GM12892 (cell line): ENCODE measurements around the gene CFAP61.
"Not testable (repeated sequence)": the region's sequence is repeated elsewhere in the genome, so short reads cannot be mapped to it uniquely, and the experiment has no call there.

Source experiments
- DNase-seq: peaks from one replicate; pipeline ENCODE4 v3.0.0; 2011; ENCODE audit not compliant: insufficient read length
- FAIRE-seq: peaks from 2 replicates; lab custom pipeline; 2011; peaks lifted over from hg19 to GRCh38; lab: Jason Lieb, UNC
- POLR2A ChIP-seq: IDR thresholded peaks from 2 replicates; pipeline ENCODE4 v1.6.1; 2011; ENCODE audit warnings: low read depth, low read length, control low read depth
- POLR2AphosphoS5 ChIP-seq: IDR thresholded peaks from 2 replicates; pipeline ENCODE4 v1.6.1; 2011; ENCODE audit warnings: low read depth, low read length, control low read depth
- TAF1 ChIP-seq: IDR thresholded peaks from 2 replicates; pipeline ENCODE4 v1.6.1; 2011; ENCODE audit warnings: low read depth, mild to moderate bottlenecking, control low read depth, low read length, borderline replicate concordance

CFAP61 gene

DNA sequence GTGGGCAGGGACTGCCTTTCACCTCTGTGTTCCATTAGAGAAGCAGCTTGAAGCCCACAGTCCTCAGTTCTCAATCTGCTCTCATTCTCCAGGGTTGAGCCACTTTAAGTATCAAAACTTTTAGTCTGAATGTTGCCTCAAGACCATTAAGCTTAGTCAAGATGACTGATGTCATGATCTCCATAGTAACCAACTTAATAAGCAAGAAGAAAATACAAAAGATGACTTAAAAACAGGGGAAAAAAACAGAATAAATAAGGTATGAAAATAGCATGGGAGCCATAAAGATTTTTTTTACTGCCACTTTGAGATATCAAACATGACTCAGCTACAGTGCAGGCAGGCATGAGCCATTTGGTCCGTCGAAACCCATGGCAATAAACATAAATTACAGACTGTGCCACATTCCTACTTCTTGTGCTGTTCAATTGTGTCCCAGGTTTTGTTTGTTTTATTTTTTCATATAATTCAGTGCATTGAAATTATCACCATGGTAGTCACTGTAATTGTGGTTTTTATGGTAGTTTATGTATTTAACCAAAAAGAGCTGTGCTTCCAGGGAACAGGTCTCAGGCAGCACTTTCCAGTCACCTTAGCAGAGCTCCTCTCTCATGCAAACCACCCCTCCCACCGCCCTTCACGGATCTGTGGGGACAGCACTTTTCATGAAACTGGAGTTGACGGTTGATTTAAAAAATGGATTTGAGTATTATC lies 159.1 kb downstream of the CFAP61 start:
- TF ChIP-seq POLR2AphosphoS5 = no peak
- no peak for TF ChIP-seq POLR2A
- TF ChIP-seq TAF1 = no peak
- no peak for FAIRE-seq
- DNase-seq = no peak

GRCh38 chr20:20211988-20212518 lies 159.7 kb downstream of the CFAP61 start:
- DNase-seq = no peak
- TF ChIP-seq POLR2A (no peak), TAF1 (no peak), POLR2AphosphoS5 (no peak)
- FAIRE-seq = no peak

DNA sequence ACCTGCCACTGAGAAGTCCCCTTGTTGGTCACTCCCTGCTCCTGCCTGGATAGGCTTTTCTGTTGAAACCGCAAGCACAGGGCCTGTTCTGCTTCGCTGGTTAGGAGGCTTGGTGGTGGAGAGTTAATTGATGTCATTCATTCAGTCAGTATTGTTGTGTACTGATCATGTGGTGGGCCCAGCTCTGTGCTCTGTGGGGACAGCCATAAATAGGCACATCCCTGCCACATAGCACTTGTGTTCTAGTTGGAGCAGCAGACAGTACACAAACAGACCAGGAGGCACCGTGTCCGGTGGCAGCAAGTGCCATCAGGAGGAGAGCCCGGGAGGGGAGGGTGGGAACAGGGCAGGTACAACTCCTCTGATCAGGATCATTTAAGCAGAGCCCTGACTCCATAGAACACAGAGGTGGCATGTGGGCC lies 160.4 kb downstream of the CFAP61 start:
- TF ChIP-seq TAF1 (no peak), POLR2AphosphoS5 (no peak), POLR2A (no peak)
- DNase-seq = no peak
- FAIRE-seq = no peak

GRCh38 chr20:20213526-20214121 lies 161.3 kb downstream of the CFAP61 start:
- TF ChIP-seq POLR2A (no peak), TAF1 (no peak), POLR2AphosphoS5 (no peak)
- FAIRE-seq (no peak), DNase-seq (no peak)

GRCh38 chr20:20214757-20215275 lies 162.5 kb downstream of the CFAP61 start:
- DNase-seq = no peak
- FAIRE-seq = no peak
- TF ChIP-seq TAF1 (no peak), POLR2AphosphoS5 (no peak), POLR2A (no peak)

DNA sequence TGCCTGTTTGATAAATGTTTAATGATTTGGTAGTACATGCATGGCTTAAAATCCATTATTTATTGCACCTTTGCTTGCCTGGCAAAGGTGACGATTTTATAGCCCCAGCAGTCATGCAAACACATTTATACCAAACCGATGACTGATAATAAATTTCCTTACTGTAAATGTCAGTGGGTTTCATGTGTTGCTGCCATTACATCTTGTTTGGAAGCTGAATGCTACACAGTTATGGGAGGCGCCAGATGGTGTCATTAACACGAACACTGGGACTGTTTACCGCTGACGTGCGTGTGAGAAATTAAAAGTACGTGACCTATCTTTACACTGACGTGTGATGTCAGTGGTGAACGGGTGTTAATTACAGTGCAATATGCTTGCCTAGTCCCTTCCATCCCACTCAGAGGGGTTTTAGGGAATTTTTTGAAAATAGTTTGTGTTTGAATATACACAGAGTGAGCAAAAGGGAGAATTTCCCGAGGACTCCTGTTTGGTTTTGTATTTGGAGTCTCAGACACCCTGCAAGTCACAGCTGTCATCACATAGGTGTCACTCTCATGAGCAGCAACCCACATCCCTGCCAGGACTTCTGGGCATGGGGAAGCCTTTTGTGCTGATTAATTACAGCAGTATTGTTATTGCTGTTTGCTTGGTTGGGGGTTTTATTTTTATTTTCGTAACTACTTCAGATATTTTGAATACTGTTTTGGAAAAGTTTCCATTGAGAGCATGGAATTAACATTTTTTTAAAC lies 163.8 kb downstream of the CFAP61 start:
- FAIRE-seq (no peak), DNase-seq (no peak)
- no peak for TF ChIP-seq POLR2AphosphoS5
- TF ChIP-seq POLR2A = no peak
- no peak for TF ChIP-seq TAF1

DNA sequence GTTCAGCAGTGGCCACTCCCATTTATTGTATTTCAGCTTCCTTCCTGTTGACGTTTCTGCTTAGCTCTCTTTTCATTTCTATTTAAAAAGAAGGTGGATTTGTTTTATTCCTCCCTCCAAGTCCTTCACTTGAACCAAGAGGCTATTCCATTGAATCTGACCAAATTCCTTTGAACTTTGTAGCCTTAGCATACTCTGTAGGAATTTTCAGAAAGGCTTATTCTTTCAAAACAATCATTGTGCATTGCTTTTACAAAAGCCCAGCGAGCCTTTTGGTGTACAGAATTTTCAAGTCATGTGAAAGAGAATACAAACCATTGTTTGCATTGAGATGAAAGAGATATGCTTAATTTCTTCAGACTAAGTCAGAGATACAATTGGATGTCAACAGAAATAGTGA lies 164.6 kb downstream of the CFAP61 start:
- DNase-seq (no peak), FAIRE-seq (no peak)
- no peak for TF ChIP-seq TAF1
- TF ChIP-seq POLR2AphosphoS5 = no peak
- no peak for TF ChIP-seq POLR2A

DNA sequence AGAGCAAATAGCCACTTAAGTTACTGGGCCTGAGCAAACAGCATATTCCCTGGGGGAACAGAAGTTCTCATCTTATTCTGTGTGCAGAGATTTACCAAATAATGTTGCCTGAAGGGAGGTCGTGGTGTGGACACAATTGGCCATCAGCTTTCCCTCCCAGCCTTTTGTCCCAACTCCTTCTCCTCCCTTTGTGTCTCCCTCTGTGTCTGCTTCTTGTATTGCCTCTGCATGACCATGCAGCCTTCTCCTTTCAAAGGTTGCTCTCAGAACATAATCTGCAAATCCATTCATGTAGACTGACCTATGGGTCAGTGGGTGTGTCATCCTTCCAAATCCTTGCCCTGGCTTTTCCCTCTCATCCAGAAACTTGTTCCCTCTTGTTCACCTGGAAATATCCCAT lies 165.3 kb downstream of the CFAP61 start:
- TF ChIP-seq POLR2A (no peak), POLR2AphosphoS5 (no peak)
- no peak for FAIRE-seq
- DNase-seq = no peak

DNA sequence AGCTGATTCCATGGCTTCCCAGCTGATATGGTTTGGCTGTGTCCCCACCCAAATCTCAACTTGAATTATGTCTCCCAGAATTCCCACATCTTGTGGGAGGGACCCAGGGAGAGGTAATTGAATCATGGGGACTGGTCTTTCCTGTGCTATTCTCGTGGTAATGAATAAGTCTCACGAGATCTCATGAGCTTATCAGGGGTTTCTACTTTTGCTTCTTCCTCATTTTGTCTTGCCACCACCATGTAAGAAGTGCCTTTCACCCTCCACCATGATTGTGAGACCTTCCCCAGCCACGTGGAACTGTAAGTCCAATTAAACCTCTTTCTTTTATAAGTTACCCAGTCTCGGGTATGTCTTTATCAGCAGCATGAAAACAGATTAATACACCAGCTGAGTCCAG lies 165.8 kb downstream of the CFAP61 start:
- FAIRE-seq, DNase-seq: not testable (repeated sequence)

GRCh38 chr20:20219016-20219415 lies 166.7 kb downstream of the CFAP61 start:
- DNase-seq = no peak
- TF ChIP-seq POLR2AphosphoS5 (no peak), TAF1 (no peak), POLR2A (no peak)
- FAIRE-seq = no peak

DNA sequence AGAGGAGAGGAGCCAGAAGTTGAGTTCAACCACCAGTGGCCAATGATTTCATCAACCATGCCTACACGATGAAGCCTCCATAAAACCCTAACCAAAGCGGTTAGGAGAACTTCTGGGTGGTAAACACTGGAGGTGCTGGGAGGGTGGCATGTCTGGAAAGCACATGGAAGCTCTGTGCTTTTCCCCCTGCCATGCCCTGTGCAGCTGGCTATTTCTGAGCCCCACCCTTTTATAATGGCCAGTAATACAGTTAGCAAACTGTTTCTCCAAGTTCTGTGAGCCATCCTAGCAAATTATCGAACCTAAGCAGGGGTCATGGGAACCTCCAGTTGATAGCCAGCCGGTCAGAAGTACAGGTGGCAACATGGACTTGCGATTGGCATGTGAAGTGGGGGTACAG lies 167.8 kb downstream of the CFAP61 start:
- FAIRE-seq (no peak), DNase-seq (no peak)
- TF ChIP-seq POLR2AphosphoS5 (no peak), TAF1 (no peak), POLR2A (no peak)
